Heart left ventricle (tissue), 16 donors: ENCODE measurements around the gene PAWR. TPM values are rescaled to one million over a fixed set of nuclear protein-coding genes. Genes with fewer than 3 reads are reported as not detected.

Experiments used
- ATAC-seq, 4 donors: fragments of 200-7000 bp; cut with Tn5 transposase; one replicate each; pipeline ENCODE4 v1.9.1; 2020 to 2022; ENCODE audit warnings: moderate library complexity in 4 of 4, mild to moderate bottlenecking in 3 of 4, moderate number of reproducible peaks in 1 of 4
- DNase-seq, 5 donors: peaks; one replicate each; pipeline ENCODE4 v3.0.0-alpha.2; 2020
- H3K27ac ChIP-seq, 12 donors: fragments of 200-600 bp; sonication (generic) in 4 of 12; one replicate each; pipeline versions ENCODE4 v1.5.0 to v1.8.0; 2016 to 2022; ENCODE audit warnings: mild to moderate bottlenecking in 2 of 12
- H3K27me3 ChIP-seq, 9 donors: fragments of 200-600 bp; sonication (generic) in 2 of 9; one replicate each; pipeline versions ENCODE4 v1.5.1 to v1.8.0; 2016 to 2022; ENCODE audit warnings: mild to moderate bottlenecking in 3 of 9
- H3K36me3 ChIP-seq, 9 donors: fragments of 200-600 bp; sonication (generic) in 2 of 9; one replicate each; pipeline versions ENCODE4 v1.5.0 to v1.8.0; 2018 to 2022; ENCODE audit warnings: mild to moderate bottlenecking in 2 of 9
- H3K4me1 ChIP-seq, 12 donors: fragments of 200-600 bp; sonication (generic) in 4 of 12; one replicate each; pipeline versions ENCODE4 v1.5.0 to v1.8.0; 2016 to 2022; ENCODE audit warnings: mild to moderate bottlenecking in 3 of 12
- H3K4me3 ChIP-seq, 12 donors: fragments of 200-600 bp; sonication (generic) in 4 of 12; one replicate each; pipeline versions ENCODE4 v1.5.0 to v1.8.0; 2017 to 2022; ENCODE audit warnings: mild to moderate bottlenecking in 9 of 12, moderate library complexity in 4 of 12
- H3K9me3 ChIP-seq, 12 donors: fragments of 200-600 bp; sonication (generic) in 4 of 12; one replicate each; pipeline versions ENCODE4 v1.5.0 to v1.8.0; 2016 to 2022; ENCODE audit warnings: mild to moderate bottlenecking in 1 of 12
- POLR2A ChIP-seq, 2 donors: fragments of 450-650 bp; IDR thresholded peaks; one replicate each; pipeline ENCODE4 v1.6.1; 2017; ENCODE audit warnings: antibody characterized with exemption in 2 of 2, mild to moderate bottlenecking in 2 of 2, moderate library complexity in 2 of 2
- WGBS, 4 donors: extraction: QIAGEN DNeasy Blood & Tissue Kit in 2 of 4; methylation state at CpG; one replicate each; pipeline versions ENCODE4 v1.1.5 to v1.1.7; 2013 to 2018; 5-methylcytosine and 5-hydroxymethylcytosine counted together
- intact Hi-C, 10 donors: fragments of 100-400 bp; cut with DNase I; formaldehyde crosslinking; loops; one replicate each; pipeline versions ENCODE4 v1.11.1 to v1.14.2; 2022
- polyA plus RNA-seq, 2 donors: library from polyadenylated mRNA; stranded (reverse); fragments of 200-250 nt; gene quantifications; one replicate each; pipeline ENCODE4 v1.2.3, GENCODE V29; 2013
- total RNA-seq, 9 donors: library from RNA; depleted of rRNA in 2 of 9; stranded (reverse); fragments of >200 nt in 2 of 9; fragmentation: NEBNext Ultra II Directional in 3 of 9; extraction: Animal tissue kit (Norgen Biotek cat#: 25700) in 3 of 9; gene quantifications; one replicate each; pipeline versions ENCODE4 v1.1.0 to v1.2.4, GENCODE V29; 2016 to 2023
- TF ChIP-seq, protein P1 (sequence below), 12 donors: fragments of 200-600 bp; sonication (generic) in 4 of 12; IDR thresholded peaks; one replicate each; pipeline versions ENCODE4 v1.5.0 to v1.8.0; 2018 to 2022; ENCODE audit warnings: antibody characterized with exemption in 12 of 12, mild to moderate bottlenecking in 5 of 12
- donor health status: ischemic (EF 13 %, LVEDD 7.1; RV severe dilation, severe dysfunction).
- donor health status: healthy with polysubstance abuse.
- donor health status: DM: no; HTN: yes; CAD: no.
- donor health status: DM: no; HTN: no; CAD: no.
- donor health status: ischemic (EF 25% LVEDD 6.9; RV normal size, moderate dysfunction).
- donor health status: ischemic (EF 25% LVEDD 5.7; RV mildly dilated, moderate dysfunction).
- donor health status: healthy.
- donor health status: DM: yes; HTN: yes; CAD: no.
- donor health status: ischemic (EF 35%, LVEDD 5.7; RV mildly dilated, moderate dysfunction).
- donor health status: nonischemic (EF 11% LVEDD 7.7; RV severe dilation, severe dysfunction).
- donor health status: DM: yes; HTN: yes; CAD: no.
- donor health status: PGD.
- donor health status: ischemic (EF 29% LVEDD 5.4; RV normal size, mild dysfunction).
- donor health status: nonischemic (EF 23%, LVEDD 6.1; RV moderate dilation, normal function).

The PAWR gene
- total and polyA plus RNA-seq, 11 donors: 4.8 to 29.0 (median 11.0) TPM

DNA sequence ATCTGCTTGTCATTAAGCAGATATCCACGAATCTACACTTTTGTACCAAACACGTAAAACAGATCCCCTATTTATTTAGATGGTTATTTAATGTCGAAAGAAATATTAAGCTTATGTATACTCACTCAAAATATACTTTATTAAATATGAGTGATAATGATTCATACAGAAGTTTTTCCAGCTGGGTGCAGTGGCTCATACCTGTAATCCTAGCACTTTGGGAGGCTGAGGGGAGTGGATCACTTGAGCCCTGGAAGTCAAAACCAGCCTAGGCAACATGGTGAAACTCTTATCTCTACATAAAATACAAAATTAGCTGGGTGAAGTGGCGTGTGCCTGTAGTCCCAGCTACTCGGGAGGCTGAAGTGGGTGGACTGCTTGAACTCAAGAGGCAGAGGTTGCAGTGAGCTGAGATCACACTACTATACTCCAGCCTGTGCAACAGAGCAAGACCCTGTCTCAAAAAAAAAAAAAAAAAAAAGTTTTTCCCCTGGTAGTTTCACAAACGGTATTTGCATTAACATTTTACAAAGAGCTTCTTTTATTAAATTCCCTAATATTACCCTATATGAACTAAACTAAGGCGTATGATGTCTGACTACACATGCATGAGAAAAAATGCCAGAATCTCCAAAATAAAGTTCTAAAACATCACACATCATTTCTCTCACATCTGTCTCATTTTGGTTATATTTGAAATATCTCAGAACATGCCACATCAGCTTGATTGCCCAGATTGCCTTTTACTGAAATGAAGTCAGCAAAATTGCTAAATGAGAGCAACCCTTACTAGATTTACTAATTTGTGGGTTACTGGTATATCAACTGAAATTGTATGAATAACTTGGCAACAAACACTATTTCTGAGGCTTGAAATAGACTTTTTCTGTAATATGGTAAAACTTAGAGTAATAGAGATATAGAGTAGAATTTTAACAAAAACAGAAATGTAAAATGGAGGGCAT, 74.9 kb downstream of the PAWR start:
- intact Hi-C loops: no loop called here
- Histone ChIP-seq H3K36me3 (peaks cover 0 to 16% (median 0%) of the 10 kb centered on the region in 9 donors), H3K4me3 (no peak overlapping the region), H3K9me3 (no peaks in the 10 kb centered on the region), H3K27me3 (no peaks in the 10 kb centered on the region), H3K27ac (no peak overlapping the region), H3K4me1 (no peaks in the 10 kb centered on the region)
- TF ChIP-seq, protein P1, sequence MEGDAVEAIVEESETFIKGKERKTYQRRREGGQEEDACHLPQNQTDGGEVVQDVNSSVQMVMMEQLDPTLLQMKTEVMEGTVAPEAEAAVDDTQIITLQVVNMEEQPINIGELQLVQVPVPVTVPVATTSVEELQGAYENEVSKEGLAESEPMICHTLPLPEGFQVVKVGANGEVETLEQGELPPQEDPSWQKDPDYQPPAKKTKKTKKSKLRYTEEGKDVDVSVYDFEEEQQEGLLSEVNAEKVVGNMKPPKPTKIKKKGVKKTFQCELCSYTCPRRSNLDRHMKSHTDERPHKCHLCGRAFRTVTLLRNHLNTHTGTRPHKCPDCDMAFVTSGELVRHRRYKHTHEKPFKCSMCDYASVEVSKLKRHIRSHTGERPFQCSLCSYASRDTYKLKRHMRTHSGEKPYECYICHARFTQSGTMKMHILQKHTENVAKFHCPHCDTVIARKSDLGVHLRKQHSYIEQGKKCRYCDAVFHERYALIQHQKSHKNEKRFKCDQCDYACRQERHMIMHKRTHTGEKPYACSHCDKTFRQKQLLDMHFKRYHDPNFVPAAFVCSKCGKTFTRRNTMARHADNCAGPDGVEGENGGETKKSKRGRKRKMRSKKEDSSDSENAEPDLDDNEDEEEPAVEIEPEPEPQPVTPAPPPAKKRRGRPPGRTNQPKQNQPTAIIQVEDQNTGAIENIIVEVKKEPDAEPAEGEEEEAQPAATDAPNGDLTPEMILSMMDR (IDR thresholded peaks at IDR 0.05): no peak
- no peak for TF ChIP-seq POLR2A (IDR thresholded peaks at IDR 0.05)
- 69 to 77% (median 73%) methylated on average over 7 of the region's 7 CpGs for WGBS, 4 donors
- DNase-seq (no peak), ATAC-seq (no peak)

DNA sequence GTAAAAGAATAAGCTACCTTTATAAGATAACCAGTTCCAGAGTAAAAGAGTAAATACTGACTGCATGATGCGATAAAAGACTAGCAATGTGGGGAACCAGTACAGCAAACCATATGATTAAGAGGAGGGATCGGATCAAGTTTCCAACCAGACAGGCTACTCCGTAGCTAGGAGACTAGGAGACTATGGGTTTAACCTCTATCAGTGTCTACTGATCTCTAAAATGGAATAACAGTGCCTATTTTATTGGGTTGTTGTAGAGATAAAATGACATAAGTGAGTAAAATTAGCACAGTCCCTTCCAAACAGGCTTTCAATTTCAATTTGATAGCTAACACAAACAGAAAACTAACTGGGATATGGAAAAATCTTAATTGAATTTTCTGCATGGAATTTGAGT, 76.0 kb downstream of the PAWR start:
- Histone ChIP-seq H3K4me1 (no peaks in the 10 kb centered on the region), H3K36me3 (peaks cover 0 to 5% (median 0%) of the 10 kb centered on the region in 9 donors), H3K27ac (no peak overlapping the region), H3K27me3 (no peaks in the 10 kb centered on the region), H3K9me3 (peaks cover 0 to 7% (median 0%) of the 10 kb centered on the region in 12 donors), H3K4me3 (no peak overlapping the region)
- TF ChIP-seq, protein P1 (IDR thresholded peaks at IDR 0.05): no peak
- no peak for TF ChIP-seq POLR2A (IDR thresholded peaks at IDR 0.05)
- DNase-seq: no peak
- intact Hi-C loops: no loop called here
- 90 to 95% (median 93%) methylated on average over 3 of the region's 3 CpGs for WGBS, 4 donors
- no peak for ATAC-seq

DNA sequence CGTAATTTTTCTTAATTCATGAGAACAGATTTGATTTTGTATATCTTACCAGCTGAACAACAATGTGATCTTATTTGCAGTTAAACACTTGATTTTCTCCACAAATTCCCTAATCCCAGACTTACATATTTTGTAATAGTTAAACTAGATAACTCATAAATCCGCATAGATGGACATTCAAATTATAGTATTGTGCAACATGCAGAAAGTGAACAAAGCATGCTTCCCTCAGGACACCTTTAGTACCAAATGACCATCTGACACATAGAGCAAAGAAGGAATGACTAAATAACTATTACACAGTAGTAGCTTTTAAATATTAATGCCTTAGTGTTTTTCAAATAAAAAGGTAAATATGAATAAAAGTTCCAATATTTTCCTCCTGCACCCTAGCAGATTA, 88.9 kb downstream of the PAWR start:
- WGBS, 4 donors: 95 to 96% (median 96%) methylated on average over 2 of the region's 2 CpGs
- no peak for TF ChIP-seq POLR2A (IDR thresholded peaks at IDR 0.05)
- Histone ChIP-seq H3K36me3 (no peaks in the 10 kb centered on the region), H3K27me3 (no peaks in the 10 kb centered on the region), H3K4me1 (no peaks in the 10 kb centered on the region), H3K27ac (no peak overlapping the region), H3K9me3 (no peaks in the 10 kb centered on the region), H3K4me3 (no peak overlapping the region)
- DNase-seq (no peak), ATAC-seq (no peak)
- intact Hi-C loops: no loop called here

DNA sequence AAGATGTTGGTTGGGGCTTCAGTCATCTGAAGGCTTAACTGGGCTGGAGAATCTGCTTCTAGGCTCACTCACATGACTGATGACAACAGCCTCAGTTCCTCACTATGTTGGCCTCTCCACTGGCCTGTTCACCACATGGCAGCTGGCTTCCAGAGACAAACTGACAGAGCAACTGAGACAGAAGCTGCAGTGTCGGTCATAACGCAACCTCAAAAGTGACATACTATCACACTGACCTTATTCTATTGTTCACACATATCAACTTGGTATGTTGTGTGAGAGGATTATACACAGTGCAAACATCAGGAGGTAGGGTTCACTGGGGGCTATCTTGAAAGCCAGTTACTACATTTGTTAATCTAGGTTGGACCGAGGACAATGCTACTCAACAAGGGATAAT, 92.9 kb downstream of the PAWR start:
- H3K27me3 ChIP-seq: no peaks in the 10 kb centered on the region
- no peak overlapping the region for H3K27ac ChIP-seq
- DNase-seq (no peak), ATAC-seq (no peak)
- no peaks in the 10 kb centered on the region for H3K4me1 ChIP-seq
- WGBS, 4 donors: 63 to 73% (median 70%) methylated on average over 3 of the region's 3 CpGs
- intact Hi-C loops: no loop called here
- no peaks in the 10 kb centered on the region for H3K9me3 ChIP-seq
- no peaks in the 10 kb centered on the region for H3K36me3 ChIP-seq
- no peak overlapping the region for H3K4me3 ChIP-seq
- no peak for TF ChIP-seq POLR2A (IDR thresholded peaks at IDR 0.05)
- TF ChIP-seq, protein P1 (IDR thresholded peaks at IDR 0.05): no peak
